Measurements from ENCODE around the gene MAP3K21. TPM values are rescaled to one million over a fixed set of nuclear protein-coding genes. Genes with fewer than 3 reads are reported as not detected.

Gene MAP3K21
- total and polyA plus RNA-seq, 2 of the 4 experiments (the other 2 are of a cell fraction), result 0.15 to 0.18 TPM

DNA sequence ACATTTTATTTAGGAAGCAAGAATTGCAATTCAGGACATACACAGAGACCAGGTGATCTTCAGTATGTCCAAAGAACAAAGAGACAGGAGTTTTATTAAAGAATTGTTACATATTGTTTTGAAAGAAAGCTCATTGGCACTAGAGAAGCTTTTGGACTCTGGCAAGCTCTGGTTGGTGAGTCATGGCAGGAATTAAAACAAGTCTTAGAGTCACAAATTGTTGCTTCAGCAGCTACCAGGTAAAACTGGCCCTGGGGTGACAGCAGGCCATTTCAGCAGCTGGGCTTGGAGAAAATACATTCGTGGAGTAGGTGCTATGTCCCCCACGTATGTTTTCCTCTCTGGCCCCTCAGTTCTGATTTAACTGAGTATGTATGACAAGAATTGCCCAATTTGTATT lies 58.8 kb downstream of the MAP3K21 start:
- dilution Hi-C loops (cut with HindIII; ENCODE audit: low sequenced_read_pairs, unreplicated experiment) (no loop called here), intact Hi-C loops (cut with micrococcal nuclease) (no loop called here), in situ Hi-C loops (cut with MboI; ENCODE audit: low sequenced_read_pairs) (no loop called here)
- H3K56ac ChIP-seq (ENCODE audit: extremely low read depth, insufficient read depth, low read length), result no peak overlapping the region
- H3K4ac ChIP-seq (ENCODE audit: low read depth, low read length), result no peak overlapping the region
- BruUV-seq (replicated peaks), result no TSS peak
- POLR2A ChIA-PET (ENCODE audit: unreplicated experiment), result no interaction called here
- no peaks in the 10 kb centered on the region for H3K9me3 ChIP-seq (ENCODE audit: control insufficient read depth, insufficient read depth, low read length)
- H4K20me1 ChIP-seq (ENCODE audit: insufficient read depth, low read length), result no peaks in the 10 kb centered on the region
- no peaks in the 10 kb centered on the region for H3K4me1 ChIP-seq (ENCODE audit: control insufficient read depth, insufficient read depth, low read length)
- H4K91ac ChIP-seq (ENCODE audit: insufficient read depth, low read depth, low read length), result no peak overlapping the region
- H3K23ac ChIP-seq (ENCODE audit: low read depth, low read length), result no peak overlapping the region
- H3K9me1 ChIP-seq (ENCODE audit: insufficient read depth, low read length), result no peaks in the 10 kb centered on the region
- no peak overlapping the region for H4K5ac ChIP-seq (ENCODE audit: low read depth, low read length)
- H2BK5ac ChIP-seq (ENCODE audit: low read depth, low read length, poor library complexity, severe bottlenecking), result no peak overlapping the region
- no peak overlapping the region for H2BK20ac ChIP-seq (ENCODE audit: low read depth, low read length)
- TF ChIP-seq RAD21 (IDR thresholded peaks at IDR 0.05; ENCODE audit: low read length), result no peak
- no peak for TF ChIP-seq FOS (IDR thresholded peaks at IDR 0.05; ENCODE audit: low read depth, low read length)
- TF ChIP-seq MAFK (IDR thresholded peaks at IDR 0.05; ENCODE audit: low read depth, low read length), result no peak
- TF ChIP-seq SMC3 (IDR thresholded peaks at IDR 0.05; ENCODE audit: low read depth, low read length), result no peak
- no peak for TF ChIP-seq RCOR1 (IDR thresholded peaks at IDR 0.05; ENCODE audit: insufficient replicate concordance, low read length)
- TF ChIP-seq, protein P1, sequence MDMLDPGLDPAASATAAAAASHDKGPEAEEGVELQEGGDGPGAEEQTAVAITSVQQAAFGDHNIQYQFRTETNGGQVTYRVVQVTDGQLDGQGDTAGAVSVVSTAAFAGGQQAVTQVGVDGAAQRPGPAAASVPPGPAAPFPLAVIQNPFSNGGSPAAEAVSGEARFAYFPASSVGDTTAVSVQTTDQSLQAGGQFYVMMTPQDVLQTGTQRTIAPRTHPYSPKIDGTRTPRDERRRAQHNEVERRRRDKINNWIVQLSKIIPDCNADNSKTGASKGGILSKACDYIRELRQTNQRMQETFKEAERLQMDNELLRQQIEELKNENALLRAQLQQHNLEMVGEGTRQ (IDR thresholded peaks at IDR 0.05; ENCODE audit: low read depth, low read length), result no peak
- TF ChIP-seq, protein P2, sequence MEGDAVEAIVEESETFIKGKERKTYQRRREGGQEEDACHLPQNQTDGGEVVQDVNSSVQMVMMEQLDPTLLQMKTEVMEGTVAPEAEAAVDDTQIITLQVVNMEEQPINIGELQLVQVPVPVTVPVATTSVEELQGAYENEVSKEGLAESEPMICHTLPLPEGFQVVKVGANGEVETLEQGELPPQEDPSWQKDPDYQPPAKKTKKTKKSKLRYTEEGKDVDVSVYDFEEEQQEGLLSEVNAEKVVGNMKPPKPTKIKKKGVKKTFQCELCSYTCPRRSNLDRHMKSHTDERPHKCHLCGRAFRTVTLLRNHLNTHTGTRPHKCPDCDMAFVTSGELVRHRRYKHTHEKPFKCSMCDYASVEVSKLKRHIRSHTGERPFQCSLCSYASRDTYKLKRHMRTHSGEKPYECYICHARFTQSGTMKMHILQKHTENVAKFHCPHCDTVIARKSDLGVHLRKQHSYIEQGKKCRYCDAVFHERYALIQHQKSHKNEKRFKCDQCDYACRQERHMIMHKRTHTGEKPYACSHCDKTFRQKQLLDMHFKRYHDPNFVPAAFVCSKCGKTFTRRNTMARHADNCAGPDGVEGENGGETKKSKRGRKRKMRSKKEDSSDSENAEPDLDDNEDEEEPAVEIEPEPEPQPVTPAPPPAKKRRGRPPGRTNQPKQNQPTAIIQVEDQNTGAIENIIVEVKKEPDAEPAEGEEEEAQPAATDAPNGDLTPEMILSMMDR (conservative IDR thresholded peaks at IDR 0.05; ENCODE audit: low read depth, low read length), result no peak
- TF ChIP-seq NFE2L2 (IDR thresholded peaks at IDR 0.05; ENCODE audit: low read depth, low read length), result no peak
- TF ChIP-seq POLR2A (IDR thresholded peaks at IDR 0.05; ENCODE audit: low read depth, low read length), result no peak
- TF ChIP-seq BHLHE40 (IDR thresholded peaks at IDR 0.05; ENCODE audit: low read depth, low read length), result no peak
- TF ChIP-seq, protein P3, sequence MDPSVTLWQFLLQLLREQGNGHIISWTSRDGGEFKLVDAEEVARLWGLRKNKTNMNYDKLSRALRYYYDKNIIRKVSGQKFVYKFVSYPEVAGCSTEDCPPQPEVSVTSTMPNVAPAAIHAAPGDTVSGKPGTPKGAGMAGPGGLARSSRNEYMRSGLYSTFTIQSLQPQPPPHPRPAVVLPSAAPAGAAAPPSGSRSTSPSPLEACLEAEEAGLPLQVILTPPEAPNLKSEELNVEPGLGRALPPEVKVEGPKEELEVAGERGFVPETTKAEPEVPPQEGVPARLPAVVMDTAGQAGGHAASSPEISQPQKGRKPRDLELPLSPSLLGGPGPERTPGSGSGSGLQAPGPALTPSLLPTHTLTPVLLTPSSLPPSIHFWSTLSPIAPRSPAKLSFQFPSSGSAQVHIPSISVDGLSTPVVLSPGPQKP (IDR thresholded peaks at IDR 0.05; ENCODE audit: borderline replicate concordance, low read depth, low read length), result no peak
- no peak for TF ChIP-seq CHD1 (IDR thresholded peaks at IDR 0.05; ENCODE audit: low read depth, low read length)
- TF ChIP-seq MXI1 (IDR thresholded peaks at IDR 0.05; ENCODE audit: borderline replicate concordance, low read depth, low read length), result no peak
- no peak for TF ChIP-seq MAZ (IDR thresholded peaks at IDR 0.05; ENCODE audit: borderline replicate concordance, low read depth, low read length)
- no peak for TF ChIP-seq RFX5 (IDR thresholded peaks at IDR 0.05; ENCODE audit: low read depth, low read length)
- no peak for TF ChIP-seq CEBPB (IDR thresholded peaks at IDR 0.05; ENCODE audit: low read depth, low read length)
- no peak overlapping the region for H4K8ac ChIP-seq (ENCODE audit: low read depth in 2 of 2, low read length in 2 of 2)
- no peak overlapping the region for H2AK9ac ChIP-seq (replicated peaks; ENCODE audit: low read depth, low read length, poor library complexity)
- H3K4me3 ChIP-seq (ENCODE audit: insufficient read depth, low read depth, low read length), result no peak overlapping the region
- no peak overlapping the region for H2AFZ ChIP-seq (replicated peaks; ENCODE audit: low read length, poor library complexity)
- no peak for ATAC-seq (ENCODE audit: low read depth)
- H2BK15ac ChIP-seq (ENCODE audit: low read depth, low read length), result no peak overlapping the region
- no peak overlapping the region for H3K9ac ChIP-seq (ENCODE audit: low read depth, low read length)
- no peak overlapping the region for H3K27ac ChIP-seq (ENCODE audit: insufficient read depth, low read length)
- H3K36me3 ChIP-seq (ENCODE audit: control insufficient read depth, insufficient read depth, low read length), result no peaks in the 10 kb centered on the region
- H2AK5ac ChIP-seq (ENCODE audit: low read depth, low read length), result no peak overlapping the region
- no peak overlapping the region for H2BK120ac ChIP-seq (ENCODE audit: low read depth, low read length)
- no peak for DNase-seq
- H3K4me2 ChIP-seq (ENCODE audit: low read depth, low read length), result no peak overlapping the region
- CTCF ChIA-PET, result no interaction called here
- H3K14ac ChIP-seq (replicated peaks; ENCODE audit: low read depth, low read length), result no peak overlapping the region
- no CpG with 5 or more reads among the region's 2 CpGs for WGBS, 2 experiments (ENCODE audit: extremely low coverage in 2 of 2, insufficient read length in 1 of 2)
- H3K79me1 ChIP-seq (ENCODE audit: low read depth in 1 of 2, low read length in 2 of 2), result no peaks in the 10 kb centered on the region
- H3K18ac ChIP-seq (ENCODE audit: low read depth, low read length), result no peak overlapping the region
- H3K27me3 ChIP-seq (ENCODE audit: control insufficient read depth, insufficient read depth, low read length), result no peaks in the 10 kb centered on the region; the same call in 1 of the 2 replicates
